Cerebellar nuclear complex (tissue), 1 donor: Measurements from ENCODE around the gene CACNA1G.

Experiments used
- DNase-seq, 2 experiments: peaks; one replicate each; lab custom pipeline; 2025; lab: John Stamatoyannopoulos, UW

The CACNA1G gene

DNA sequence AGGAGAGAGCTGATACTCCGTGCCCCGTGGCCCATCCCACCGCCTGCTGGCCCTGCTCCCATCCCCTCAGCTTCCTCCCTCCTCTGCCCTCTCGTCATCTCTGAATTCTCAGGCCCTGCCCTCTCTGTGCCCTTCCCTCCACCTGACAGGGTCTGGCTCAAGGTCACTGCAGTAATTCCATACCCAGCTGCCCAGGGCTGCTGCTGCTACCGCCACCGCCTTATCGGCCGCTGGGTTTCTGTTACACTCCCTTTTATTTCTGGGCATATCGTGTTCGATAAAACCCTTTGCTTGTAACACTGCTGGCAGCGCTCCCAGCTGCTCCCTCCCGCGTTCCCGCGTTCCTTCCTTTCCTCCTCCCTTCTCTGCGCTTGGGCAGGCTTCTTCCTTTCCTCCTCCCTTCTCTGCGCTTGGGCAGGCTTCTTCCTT, 26.8 kb upstream of the CACNA1G start:
- DNase-seq: no peak

DNA sequence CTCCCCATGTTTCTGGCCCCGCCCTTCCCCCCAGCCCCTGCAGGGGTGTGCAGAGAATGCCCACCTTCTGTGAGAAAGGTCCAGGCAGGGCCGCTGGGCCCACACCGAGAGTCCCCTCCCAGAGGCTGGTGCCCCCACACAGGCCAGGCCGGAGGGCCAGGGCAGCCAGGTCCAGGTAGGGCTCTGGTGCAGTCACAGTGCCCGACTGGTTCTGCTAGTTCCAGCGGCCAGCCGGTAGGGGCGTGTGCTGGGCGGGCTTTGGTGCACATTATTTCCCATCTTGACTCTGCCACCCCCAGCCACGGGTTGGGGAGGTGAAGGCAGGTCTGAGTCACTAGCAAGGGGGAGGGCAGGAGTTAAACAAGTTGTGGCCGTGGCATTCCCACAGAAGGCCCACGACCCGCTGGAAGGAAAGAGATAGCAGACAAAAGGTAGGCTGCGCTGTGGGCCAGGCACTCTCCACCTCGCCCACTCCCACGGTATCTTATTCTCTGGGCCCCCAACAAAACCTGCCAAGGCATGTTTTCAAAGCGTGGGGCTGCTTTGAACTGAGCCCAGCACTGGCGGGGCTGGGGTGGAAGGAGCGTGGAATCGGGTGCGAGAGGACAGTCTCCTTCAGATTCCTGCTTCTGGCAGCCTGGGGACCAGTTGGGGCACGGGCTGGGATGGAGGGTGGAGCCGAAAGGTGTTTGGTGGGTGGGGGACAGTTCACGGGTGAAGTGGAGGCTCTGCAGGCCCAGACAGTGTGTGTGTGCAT, 26.1 kb upstream of the CACNA1G start:
- no peak for DNase-seq

DNA sequence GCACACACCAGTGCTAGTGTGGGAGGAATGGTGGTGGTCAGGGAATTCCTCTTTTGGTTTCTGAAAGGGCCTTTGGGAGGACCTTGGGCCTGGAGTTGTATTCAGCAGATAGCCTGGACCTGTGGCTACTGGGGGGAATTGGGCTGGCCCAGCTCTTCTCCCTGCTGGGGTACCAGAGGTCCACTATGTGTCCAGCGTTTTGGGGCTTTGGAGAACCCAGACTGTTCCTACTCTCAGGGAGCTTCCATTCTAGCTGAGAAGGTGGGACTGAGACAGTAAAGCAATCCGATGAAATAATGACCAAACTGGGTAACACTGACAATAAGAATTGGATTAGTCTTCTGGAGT, 25.6 kb upstream of the CACNA1G start:
- no peak for DNase-seq

DNA sequence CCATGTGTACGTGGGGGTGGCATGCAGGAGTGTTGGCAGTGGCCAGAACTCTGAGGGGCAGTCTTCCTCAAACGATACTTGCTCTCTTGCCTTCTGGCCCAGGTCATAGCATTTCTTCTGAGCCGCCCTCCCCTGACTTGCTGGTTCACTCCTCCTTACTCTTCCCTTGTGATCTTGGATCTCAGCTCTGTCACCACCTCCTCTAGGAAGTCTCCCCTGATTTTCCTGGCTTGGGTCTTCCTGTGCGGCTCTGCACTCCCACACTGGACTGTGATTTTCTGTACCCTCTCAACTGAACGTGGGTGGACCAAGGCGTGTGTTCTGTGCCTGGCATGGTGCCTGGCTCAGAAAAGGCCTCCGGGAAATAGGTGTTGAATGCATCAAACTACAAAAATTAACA, 25.1 kb upstream of the CACNA1G start:
- DNase-seq: no peak

DNA sequence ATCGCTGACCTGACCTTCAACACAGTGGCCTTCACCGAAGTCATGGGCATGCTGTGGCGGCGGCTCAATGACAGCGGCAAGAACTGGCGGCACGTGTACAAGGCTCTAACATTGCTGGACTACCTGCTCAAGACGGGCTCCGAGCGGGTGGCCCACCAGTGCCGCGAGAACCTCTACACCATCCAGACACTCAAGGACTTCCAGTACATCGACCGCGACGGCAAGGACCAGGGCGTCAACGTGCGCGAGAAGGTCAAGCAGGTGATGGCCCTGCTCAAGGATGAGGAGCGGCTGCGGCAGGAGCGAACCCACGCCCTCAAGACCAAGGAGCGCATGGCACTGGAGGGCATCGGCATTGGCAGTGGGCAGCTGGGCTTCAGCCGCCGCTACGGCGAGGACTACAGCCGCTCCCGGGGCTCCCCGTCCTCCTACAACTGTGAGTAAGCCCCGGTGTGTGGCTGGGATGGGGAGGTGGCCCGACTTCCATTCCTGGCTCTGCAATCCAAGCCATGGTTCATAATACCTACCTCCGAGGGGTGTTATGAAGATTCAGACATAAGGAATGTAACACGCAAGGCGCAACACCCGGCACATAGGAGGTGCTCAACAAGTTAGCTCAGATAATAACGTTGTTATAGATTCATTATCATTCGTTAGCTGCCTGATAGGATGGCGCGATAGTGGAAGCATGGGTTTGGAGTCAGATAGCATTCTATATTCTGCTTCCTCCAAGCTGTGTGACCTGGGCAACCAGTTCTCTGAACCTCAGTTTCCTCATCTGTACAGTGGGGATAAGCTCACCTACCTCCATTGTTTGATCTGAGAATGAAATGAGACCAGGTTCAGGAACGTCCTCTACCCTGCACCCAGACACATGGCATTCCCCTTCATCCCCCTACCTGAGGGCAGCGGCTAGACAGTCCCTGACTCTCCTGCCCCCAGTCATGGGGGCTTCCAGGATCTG, 23.6 kb upstream of the CACNA1G start:
- DNase-seq: no peak

DNA sequence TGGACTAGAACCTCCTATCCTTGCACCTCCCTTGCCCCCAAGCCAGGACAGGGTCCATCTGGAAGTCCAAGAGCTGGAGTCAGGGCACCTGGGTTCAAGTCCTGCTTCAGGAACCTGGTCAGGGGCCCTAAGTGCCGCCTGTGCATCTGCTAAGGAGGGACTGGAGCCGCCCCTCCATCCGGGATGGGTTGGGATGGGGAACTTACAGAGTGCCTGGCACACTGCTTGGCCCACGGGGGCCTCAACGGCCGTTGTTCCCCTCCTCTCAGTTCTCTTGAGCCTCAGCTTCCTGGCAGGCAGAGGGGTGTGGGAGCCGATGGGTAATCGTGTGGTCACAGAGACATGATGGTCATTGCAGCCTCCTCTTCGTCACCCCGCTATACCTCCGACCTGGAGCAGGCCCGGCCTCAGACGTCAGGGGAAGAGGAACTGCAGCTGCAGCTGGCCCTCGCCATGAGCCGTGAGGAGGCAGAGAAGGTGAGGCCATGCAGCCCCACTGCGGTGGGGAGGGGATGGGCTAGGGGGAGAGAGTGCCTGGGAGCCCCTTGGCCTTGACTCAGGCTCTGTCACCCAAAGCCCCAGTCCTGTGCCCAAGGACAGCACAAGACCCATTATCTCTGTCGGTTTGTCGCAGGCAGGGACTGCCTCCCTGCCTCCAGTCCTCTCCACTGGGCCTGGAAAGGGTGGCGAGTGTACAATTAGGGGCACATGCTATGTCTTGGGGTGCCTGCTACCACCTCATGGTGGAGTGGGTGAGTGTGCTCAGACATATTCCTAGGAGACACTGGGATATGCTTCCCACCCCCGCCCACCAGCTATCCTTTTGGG, 22.6 kb upstream of the CACNA1G start:
- DNase-seq: no peak

DNA sequence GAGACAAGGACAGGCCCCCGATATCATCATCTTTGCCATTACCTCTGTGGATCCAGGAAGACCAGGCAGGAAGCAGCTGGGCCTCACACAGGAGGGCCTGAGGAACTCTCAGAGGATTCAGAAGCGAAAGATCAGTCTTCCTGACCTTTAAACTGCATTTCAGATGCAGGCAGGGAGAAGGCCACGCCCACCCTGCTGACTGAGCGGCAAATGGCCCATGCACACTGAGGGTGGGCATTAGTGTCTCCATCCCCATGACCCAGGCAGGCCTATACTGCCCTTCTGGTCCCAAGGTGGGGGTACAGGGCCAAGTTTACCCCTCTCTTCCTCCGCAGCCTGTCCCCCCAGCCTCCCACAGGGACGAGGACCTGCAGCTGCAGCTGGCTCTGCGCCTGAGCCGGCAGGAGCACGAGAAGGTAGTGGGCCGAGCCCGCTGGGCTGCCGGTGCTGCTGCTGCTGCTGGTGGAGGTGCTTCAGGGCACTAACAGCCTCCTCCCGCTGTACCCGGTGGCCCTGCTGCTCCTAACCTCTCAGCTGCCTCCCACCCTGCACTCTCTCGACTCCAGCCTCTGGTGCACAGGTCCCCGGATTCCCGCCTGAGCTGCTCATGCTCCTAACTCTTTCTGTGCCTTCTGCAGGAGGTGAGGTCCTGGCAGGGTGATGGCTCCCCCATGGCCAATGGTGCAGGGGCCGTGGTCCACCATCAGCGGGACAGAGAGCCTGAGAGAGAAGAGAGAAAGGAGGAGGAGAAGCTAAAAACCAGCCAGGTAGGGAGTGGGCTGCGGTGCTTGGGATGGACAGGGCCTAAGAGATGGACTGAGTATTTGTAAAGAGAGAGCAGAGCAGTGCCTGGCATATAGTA, 21.7 kb upstream of the CACNA1G start:
- DNase-seq: no peak

DNA sequence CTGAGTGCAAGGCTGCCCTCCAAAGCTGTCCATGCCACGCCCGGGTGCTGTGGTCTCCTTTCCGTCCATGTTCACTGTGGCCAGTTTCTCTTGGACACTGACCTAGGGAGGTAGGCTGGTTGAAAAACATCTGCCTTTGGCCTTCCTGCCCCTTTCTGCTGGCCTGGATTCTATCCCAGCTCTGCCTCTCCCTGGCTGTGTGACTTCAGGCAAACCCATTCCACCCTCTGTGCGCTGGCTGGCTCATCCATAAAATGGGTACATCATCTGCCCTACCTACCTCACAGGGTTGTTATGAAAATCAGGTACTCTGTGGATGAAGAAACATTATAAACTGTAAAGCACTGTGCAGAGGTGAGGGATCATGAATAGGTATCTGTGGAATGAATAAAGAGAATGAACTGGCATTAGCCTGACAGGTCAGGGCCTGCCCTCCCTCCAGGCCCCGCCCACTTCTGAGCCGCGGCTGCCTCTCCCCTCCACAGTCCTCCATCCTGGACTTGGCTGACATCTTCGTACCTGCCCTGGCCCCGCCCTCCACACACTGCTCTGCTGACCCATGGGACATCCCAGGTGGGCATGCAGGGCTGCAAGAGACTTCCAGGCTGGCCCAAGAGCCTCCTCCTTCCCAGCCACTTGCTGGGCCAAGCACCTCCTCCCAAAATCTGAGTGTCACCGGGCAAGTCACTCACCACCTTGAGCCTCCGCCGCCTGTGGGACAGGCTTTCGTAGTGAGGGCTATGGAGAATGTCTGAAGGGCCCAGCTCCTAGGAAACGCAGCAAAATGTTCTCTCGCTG, 20.6 kb upstream of the CACNA1G start:
- DNase-seq: no peak

DNA sequence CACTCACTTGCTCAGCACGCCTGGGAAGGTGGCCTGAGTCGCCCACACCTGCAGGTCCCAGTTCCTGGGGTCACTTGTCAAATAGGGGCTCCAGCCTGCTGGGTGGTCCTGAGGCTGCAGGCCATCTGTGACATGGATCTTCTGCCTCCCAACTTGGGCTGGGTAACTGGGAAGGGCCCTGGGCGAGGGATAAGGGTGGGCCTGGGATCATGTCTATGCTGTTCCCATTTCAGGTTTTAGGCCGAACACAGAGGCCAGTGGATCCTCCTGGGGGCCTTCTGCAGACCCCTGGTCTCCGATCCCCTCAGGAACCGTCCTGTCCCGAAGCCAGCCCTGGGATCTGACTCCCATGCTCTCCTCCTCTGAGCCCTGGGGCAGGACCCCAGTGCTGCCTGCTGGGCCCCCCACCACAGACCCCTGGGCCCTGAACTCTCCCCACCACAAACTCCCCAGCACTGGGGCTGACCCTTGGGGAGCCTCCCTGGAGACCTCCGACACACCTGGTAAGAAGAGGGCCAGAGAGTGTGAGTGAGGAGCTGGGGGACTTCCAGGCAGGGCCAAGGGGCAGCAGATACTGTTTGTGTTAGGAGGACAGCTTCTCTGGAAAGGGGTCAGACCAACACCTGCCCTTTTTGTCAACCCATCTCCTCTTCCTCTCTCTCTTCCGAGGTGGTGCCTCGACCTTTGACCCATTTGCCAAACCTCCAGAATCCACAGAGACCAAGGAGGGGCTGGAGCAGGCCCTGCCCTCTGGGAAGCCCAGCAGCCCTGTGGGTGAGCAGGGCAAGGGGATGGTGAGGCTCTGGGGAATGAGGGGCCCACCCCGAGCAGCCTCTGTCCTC, 19.7 kb upstream of the CACNA1G start:
- DNase-seq: no peak

DNA sequence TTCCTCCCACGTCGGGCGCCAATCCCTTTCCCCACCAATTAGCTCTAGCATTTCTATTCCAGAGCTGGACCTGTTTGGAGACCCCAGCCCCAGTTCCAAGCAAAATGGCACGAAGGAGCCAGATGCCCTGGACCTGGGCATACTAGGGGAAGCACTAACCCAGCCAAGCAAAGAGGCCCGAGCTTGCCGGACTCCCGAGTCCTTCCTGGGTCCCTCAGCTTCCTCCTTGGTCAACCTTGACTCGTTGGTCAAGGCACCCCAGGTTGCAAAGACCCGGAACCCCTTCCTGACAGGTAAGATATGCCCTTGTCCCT, 19.2 kb upstream of the CACNA1G start:
- no peak for DNase-seq

DNA sequence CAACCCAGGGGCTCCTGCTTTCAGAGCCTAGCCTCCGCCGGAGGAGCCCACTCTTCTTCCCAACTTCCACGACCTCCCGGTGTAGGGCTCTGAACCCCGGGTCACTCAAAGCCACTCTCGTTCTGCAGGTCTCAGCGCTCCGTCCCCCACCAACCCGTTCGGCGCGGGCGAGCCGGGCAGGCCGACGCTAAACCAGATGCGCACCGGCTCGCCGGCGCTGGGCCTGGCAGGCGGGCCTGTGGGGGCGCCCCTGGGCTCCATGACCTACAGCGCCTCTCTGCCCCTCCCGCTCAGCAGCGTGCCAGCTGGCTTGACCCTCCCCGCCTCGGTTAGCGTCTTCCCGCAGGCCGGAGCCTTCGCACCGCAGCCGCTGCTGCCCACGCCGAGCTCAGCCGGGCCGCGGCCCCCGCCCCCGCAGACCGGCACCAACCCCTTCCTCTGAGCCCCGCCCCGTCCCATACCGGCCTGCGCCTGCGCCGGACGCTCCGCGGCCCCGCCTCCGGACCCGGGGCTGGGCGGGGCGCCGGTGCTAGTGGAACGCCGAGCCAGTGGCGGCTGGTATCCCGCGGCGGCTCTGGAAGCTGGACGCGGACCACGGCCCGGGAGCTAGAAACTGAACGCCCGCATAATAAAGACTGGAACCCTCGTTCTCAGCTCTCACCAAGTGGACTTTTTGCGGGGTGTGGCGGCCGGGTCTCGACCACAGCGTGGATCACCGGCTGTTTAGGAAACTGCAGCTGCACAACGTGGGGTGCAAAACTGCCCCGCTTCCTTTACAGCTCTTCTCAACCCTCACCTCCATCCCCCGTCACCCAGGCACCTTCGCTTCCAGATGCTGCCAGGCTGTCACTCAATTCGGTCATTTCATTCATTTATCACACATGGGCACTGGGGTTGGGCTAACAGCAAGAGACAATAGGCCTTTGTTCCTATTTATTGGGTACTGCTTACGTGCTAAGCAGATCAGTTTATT, 18.5 kb upstream of the CACNA1G start:
- peak in 1 of 2 experiments; percentile 21 for DNase-seq

DNA sequence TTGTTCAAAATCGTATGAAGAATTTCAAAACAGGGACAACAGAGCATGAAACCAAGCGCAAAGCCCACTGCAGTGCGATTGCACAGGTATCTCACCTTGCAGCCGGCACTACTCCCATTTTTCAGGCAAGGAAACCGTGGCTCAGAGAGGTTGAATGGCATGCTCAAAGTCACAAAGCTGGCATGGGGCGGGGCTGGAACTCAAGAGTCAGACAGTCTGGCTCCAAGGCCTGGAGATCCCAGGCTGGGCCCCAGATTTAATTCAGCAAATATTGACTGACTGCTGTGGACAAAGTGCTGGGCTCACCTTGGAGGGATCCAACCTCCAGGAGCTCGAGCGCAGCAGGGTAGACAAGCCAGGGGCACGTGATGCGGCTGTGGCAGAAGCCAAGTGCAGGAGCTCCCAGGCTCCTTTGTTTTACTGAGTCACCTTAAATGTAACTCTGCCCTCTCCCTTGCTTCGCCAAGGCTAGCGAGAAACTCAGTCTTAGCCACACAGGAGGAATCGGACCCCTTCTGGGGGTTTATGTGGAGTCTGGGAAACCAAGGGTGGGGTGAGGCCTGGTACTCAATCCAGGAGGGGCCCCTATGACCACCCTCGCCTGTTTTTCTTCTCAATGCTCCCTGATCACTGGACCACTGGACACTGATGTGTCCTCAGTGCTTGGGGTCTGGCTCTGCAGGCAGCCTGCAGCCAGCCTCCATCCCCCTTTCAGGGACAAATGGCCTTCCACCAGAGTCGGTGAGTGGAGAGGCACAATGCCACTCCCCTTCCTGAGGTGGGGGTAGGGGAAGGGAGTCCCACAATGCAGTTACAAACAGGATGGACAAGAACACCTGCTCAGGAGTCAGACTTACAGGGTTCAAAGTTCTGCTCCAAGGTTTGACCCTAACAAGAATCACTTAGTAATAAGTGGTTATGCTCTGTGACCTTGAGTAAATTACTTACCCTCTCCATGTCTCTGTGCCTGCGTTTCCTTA, 17.4 kb upstream of the CACNA1G start:
- no peak for DNase-seq

DNA sequence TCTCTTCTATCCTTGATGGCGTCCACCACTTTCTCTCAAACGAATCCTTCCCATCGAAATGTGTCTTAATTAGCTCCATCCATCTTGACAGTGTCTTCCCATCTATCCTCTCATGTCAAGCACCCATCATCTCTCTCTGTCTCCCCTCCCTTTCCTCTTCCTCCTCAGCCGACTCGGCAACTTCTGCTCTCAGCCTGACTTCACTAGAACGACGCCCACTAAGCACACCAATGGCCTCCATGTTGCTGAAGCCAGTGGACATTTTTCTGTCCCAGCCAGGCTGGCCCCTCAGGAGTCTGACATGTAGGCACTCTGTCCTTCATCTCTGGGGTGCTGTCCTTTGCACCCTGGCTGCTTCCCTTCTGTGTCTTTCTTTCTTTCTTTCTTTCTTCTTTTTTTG, 16.0 kb upstream of the CACNA1G start:
- DNase-seq: no peak

DNA sequence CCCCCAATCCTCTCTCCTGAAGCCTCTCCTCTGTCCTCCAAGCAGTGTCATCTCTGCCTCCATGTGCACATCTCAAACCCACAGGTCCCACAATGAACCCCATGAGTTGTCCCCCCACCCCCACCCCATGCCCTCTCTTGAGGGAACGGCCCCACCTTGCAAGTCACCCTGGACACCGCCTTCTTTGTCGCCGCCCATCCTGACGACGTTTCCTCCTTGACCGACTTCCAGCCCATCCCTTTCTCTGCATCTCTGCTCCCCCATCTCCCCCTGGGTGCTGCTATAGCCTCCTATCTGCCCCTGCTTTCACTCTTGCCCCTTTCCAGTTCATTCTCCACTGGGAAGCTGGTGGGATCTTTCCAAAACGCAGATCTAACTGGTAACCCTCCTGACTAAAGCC, 15.2 kb upstream of the CACNA1G start:
- DNase-seq: no peak

DNA sequence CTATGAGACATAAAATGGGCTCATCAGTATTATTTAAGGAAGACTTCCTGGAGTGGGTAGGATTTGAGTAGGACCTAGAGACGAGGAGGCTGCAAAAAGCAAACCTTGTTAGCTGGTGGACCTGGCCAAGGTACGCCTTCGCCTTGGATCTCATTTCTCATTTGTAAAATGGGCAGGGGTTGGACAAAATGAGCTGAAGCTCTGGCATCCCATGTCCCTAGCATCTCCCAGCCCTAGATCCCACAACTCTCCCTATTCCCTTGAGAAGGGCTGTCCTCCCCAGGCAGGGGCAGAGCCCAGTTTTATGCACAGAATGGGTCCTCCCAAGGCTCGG, 13.8 kb upstream of the CACNA1G start:
- DNase-seq: no peak

DNA sequence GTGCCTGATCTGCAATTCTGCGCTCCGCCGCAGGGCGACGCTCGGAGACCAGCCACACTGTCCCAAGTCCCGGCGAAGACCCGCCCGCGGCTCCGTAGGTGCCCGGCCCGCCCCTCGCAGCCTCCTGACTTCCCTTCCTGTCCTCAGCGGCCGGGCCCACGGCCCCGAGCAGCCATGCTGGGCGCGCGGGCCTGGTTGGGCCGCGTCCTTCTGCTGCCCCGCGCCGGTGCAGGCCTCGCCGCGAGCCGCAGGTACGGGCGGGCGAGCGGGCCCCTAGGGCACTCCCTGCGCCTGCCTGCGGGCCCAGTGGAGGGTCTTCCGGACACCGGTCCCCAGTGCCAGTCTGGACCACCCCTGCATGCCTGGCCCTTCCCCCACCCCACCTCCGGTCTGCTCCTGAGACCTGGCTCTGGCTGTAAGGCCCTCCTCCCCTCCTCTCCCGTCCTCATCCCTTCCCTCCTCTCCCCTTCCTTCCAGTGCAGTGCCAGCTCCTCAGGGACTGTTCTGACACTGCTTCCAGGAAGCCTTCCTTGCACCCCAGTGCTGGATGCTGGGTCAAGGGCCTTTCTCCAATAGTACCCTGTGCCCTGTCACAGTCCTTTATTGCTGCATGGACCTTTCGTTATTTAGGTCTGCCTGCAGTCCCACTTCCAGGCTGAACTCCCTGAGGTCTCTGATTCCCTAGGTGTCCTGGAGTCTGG, 13.3 kb upstream of the CACNA1G start, which contains the start of gene SPATA20:
TSS of gene SPATA20 (plus strand) at position 140 of the 701 bp plus-strand sequence. CDS start at position 175, 35 bp downstream.
- peak in 1 of 2 experiments; percentile 77 for DNase-seq

DNA sequence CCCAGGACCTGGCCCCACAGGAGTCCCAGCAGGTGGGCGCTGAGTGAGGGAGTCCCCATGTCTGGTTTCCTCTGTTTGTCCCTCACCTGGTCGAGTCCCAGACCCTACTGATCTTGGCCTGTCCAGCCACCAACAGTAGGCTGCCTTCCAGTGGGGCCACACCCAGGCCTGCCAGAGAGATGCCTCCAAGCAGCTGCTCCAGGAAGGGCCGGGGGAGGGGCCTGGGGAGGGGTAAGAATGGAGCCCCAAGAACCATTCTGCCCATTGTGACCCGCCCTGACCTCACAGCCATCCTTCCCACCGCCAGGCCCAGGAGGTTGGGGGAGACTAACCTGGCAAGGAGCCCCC, 12.8 kb upstream of the CACNA1G start:
- no peak for DNase-seq
